GM10266 (cell line): Measurements from ENCODE around the gene CRYL1.

Source experiments
- DNase-seq: peaks from one replicate; pipeline ENCODE4 v3.0.0; 2012; ENCODE audit errors: extremely low spot score
- CTCF ChIP-seq: IDR thresholded peaks from 2 replicates; pipeline ENCODE4 v1.5.1; 2012; ENCODE audit warnings: mild to moderate bottlenecking, low read depth; ENCODE audit not compliant: control insufficient read depth, insufficient read depth; ENCODE audit errors: missing control alignments

Gene CRYL1

GRCh38 chr13:20477394-20477793, 48.3 kb downstream of the CRYL1 start:
- TF ChIP-seq CTCF: no peak

DNA sequence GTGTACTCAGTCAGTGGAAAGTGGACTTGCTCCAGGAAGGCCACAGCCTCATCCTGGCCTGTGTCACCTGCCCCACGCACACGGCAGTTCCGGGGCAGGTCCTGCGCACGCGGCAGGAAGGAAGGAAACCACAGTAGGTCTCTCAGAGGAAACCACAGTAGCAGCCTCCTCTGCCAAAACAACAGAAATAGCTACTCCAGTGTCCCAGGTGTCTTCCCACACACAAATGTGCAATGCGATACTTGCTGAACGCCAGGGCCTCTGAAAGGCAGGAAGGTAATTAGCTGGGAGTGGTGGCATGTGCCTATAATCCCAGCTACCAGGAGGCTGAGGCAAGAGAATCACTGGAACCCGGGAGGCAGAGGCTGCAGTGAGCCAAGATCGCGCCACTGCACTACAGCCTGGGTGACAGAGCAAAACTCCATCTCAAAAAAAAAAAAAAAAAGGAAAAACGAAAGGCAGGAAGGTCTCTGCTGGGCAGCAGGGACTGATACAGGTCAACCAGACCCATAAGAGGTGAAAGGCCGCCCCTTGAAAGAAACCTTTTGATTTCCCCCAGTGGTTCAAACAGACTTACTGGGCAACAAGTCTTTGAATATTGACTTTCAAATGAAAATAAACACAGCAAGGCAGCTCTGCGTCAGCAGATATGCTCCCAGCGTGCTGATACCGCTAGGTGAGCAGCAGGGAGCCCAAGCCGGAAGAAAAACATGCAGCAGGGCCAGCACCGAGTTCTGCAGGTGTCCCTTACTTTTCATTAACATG, 49.5 kb downstream of the CRYL1 start:
- no peak for TF ChIP-seq CTCF
- peak; percentile 73 for DNase-seq

More at GRCh38 chr13:20477394-20477793, 48.3 kb downstream of the CRYL1 start:
- no peak for DNase-seq

DNA sequence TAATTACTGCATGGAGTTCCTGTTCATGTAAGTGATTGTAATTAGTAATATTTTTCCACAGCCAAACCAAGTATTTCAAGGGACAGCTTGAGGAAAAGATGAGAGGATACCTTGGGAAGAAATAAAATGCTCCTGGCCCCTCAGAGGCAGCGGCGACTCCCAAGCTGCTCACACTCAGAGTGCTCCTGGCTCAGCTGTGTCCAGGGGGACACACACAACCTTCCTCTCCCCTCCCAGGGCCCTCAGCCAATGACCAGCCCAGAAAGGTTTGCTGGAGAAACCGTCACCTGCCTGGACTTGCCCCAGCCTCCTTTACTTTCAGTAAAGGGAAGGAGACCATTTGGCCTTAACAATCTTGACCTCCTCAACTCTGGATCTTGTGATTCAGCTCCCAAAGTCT, 51.1 kb downstream of the CRYL1 start:
- no peak for DNase-seq

GRCh38 chr13:20473888-20474287, 51.8 kb downstream of the CRYL1 start:
- TF ChIP-seq CTCF: no peak
- no peak for DNase-seq

More for the DNA sequence above, 51.1 kb downstream of the CRYL1 start:
- no peak for TF ChIP-seq CTCF

- no peak for DNase-seq
- TF ChIP-seq CTCF: no peak
These were observed 52.5 kb downstream of the CRYL1 start for GRCh38 chr13:20473139-20473538.

DNA sequence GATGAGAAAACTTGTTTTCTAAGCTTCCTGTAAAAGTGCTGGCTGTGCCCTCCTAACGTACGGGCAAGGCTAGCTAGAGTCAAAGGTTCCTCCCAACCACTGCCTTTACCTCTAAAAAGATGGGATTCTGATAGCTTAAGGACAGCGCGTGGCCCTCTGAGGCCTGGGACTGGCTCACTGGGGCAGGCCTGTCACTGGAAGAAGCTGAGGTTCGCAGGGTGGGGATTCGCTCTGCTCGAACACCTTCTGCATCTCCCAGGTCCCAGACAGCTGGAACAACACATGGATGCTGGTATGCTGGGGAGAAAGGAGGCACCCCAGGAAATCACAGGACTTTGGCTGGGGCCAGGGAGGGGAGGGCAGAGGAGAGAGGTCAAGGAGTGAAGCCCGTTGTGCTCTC, 53.1 kb downstream of the CRYL1 start:
- no peak for TF ChIP-seq CTCF
- no peak for DNase-seq

DNA sequence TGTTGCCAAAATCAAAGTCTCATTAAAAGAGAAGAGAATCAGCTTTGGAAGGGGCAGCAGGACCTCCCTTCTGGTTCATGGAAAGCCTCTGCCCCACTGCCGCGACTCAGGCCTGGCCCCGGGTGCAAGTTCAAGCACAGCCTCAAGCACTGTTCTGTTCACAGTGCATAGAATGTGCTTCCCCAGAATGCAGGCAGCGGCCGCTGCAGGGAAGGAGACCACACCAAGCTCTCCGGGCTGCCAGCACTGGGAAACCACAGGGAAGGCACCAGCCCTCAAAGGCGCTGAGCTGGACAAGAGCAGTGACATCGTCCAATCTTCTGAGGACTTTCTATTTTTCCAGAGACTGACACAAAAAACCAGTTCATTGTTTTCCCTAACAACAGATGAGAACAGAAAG, 55.5 kb downstream of the CRYL1 start:
- no peak for TF ChIP-seq CTCF

More for the DNA sequence above, 55.5 kb downstream of the CRYL1 start:
- DNase-seq: no peak
